H1 (cell line): ENCODE measurements around the gene GLYATL3. TPM values are rescaled to one million over a fixed set of nuclear protein-coding genes. Genes with fewer than 3 reads are reported as not detected.
A peak's percentile ranks its signal among the peaks of the same experiment; 100 is the strongest.

Source experiments
- CTCF ChIA-PET: fragments of 300-600 bp; sonication (Branson Sonifier 250); formaldehyde crosslinking; loops from one replicate; lab custom pipeline; 2021; ENCODE audit not compliant: partially characterized antibody; lab: Charles Lee
- POLR2A ChIA-PET: fragments of 300-600 bp; sonication (Branson Sonifier 250); formaldehyde crosslinking; loops from one replicate; lab custom pipeline; 2021; ENCODE audit warnings: inconsistent platforms; ENCODE audit not compliant: partially characterized antibody; lab: Charles Lee
- DNase-seq, 2 experiments: peaks; one replicate each; pipeline versions ENCODE4 v3.0.0 to v3.0.0-alpha.2; 2010 to 2022; ENCODE audit warnings: low spot score in 2 of 2, low read depth in 1 of 2, mixed read lengths in 1 of 2
- FAIRE-seq: peaks from 2 replicates; lab custom pipeline; 2011; peaks lifted over from hg19 to GRCh38; lab: Jason Lieb, UNC
- H2AFZ ChIP-seq: 2 replicates; pipeline ENCODE4 v1.8.1; 2012; ENCODE audit warnings: low read length, inconsistent platforms
- H2AK5ac ChIP-seq: 2 replicates; pipeline ENCODE4 v1.6.1; 2013; ENCODE audit warnings: low read depth, low read length
- H2BK120ac ChIP-seq: replicated peaks from 2 replicates; pipeline ENCODE3; 2013; ENCODE audit warnings: low read depth, low read length, inconsistent platforms
- H2BK12ac ChIP-seq: 2 replicates; pipeline ENCODE4 v1.6.1; 2013; ENCODE audit warnings: low read depth, low read length
- H2BK15ac ChIP-seq: 2 replicates; pipeline ENCODE4 v1.6.1; 2013; ENCODE audit warnings: low read length
- H2BK20ac ChIP-seq: 2 replicates; pipeline ENCODE4 v1.6.1; 2013; ENCODE audit warnings: low read length
- H2BK5ac ChIP-seq: 2 replicates; pipeline ENCODE4 v1.6.1; 2013; ENCODE audit warnings: low read depth, low read length
- H3K14ac ChIP-seq: 2 replicates; pipeline ENCODE4 v1.6.1; 2013; ENCODE audit warnings: inconsistent platforms; ENCODE audit not compliant: insufficient read length
- H3K18ac ChIP-seq: 2 replicates; pipeline ENCODE4 v1.6.1; 2013; ENCODE audit warnings: low read length; ENCODE audit errors: extremely low read depth
- H3K23ac ChIP-seq: 2 replicates; pipeline ENCODE4 v1.6.1; 2013; ENCODE audit warnings: inconsistent platforms; ENCODE audit not compliant: insufficient read length
- H3K23me2 ChIP-seq: 2 replicates; pipeline ENCODE4 v1.6.1; 2013; ENCODE audit warnings: low read depth, low read length
- H3K27ac ChIP-seq: 2 replicates; pipeline ENCODE4 v1.6.1; 2011; ENCODE audit warnings: low read depth, low read length, inconsistent platforms
- H3K27me3 ChIP-seq, 4 experiments: replicated peaks in 1 of 4; 1 replicate in 1 of 4; 2 replicates in 3 of 4; pipeline versions ENCODE4 v1.6.1 to v1.8.1; 2011 to 2013; ENCODE audit warnings: low read length in 3 of 4, mild to moderate bottlenecking in 3 of 4, inconsistent platforms in 2 of 4, mixed read lengths in 2 of 4, moderate library complexity in 1 of 4; ENCODE audit not compliant: control insufficient read depth in 3 of 4, insufficient read depth in 3 of 4; ENCODE audit errors: extremely low read depth in 1 of 4
- H3K36me3 ChIP-seq, 4 experiments: 2 replicates each; pipeline versions ENCODE4 v1.6.1 to v1.8.1; 2011 to 2013; ENCODE audit warnings: mild to moderate bottlenecking in 4 of 4, low read length in 3 of 4, moderate library complexity in 2 of 4, control low read depth in 1 of 4, inconsistent platforms in 1 of 4; ENCODE audit not compliant: insufficient read depth in 4 of 4, control insufficient read depth in 2 of 4
- H3K4ac ChIP-seq: replicated peaks from 2 replicates; pipeline ENCODE3; 2013; ENCODE audit warnings: low read length, low read depth, mixed read lengths, inconsistent platforms; ENCODE audit not compliant: insufficient read length
- H3K4me1 ChIP-seq, 4 experiments: replicated peaks in 1 of 4; 1 replicate in 1 of 4; 2 replicates in 3 of 4; pipeline versions ENCODE4 v1.6.1 to v1.8.1; 2011 to 2013; ENCODE audit warnings: low read length in 3 of 4, inconsistent platforms in 2 of 4, mixed read lengths in 1 of 4; ENCODE audit not compliant: insufficient read depth in 4 of 4, control insufficient read depth in 3 of 4
- H3K4me2 ChIP-seq, 2 experiments: 2 replicates each; pipeline versions ENCODE4 v1.6.1 to v1.8.1; 2011 to 2013; ENCODE audit warnings: low read depth in 2 of 2, low read length in 2 of 2, control low read depth in 1 of 2, inconsistent platforms in 1 of 2, mild to moderate bottlenecking in 1 of 2; ENCODE audit not compliant: insufficient read depth in 1 of 2
- H3K4me3 ChIP-seq, 4 experiments: fragments of 200-600, 300-600 bp in 1 of 4; sonication (generic), shearing (Covaris generic), sonication (Bioruptor Twin) in 1 of 4; 2 replicates each; pipeline versions ENCODE4 v1.5.1 to v1.8.1; 2011 to 2016; ENCODE audit warnings: low read length in 4 of 4, low read depth in 3 of 4, control low read depth in 2 of 4, inconsistent platforms in 2 of 4, mild to moderate bottlenecking in 2 of 4, mixed read lengths in 1 of 4, moderate library complexity in 1 of 4; ENCODE audit not compliant: insufficient read depth in 2 of 4; ENCODE audit errors: extremely low read depth in 1 of 4
- H3K56ac ChIP-seq: replicated peaks from 2 replicates; pipeline ENCODE3; 2013; ENCODE audit warnings: low read depth, mild to moderate bottlenecking, mixed read lengths, low read length, inconsistent platforms; ENCODE audit not compliant: insufficient read length
- H3K79me1 ChIP-seq: 2 replicates; pipeline ENCODE4 v1.6.1; 2013; ENCODE audit warnings: low read depth, low read length, control low read depth
- H3K79me2 ChIP-seq, 2 experiments: 2 replicates each; pipeline versions ENCODE4 v1.6.1 to v1.8.1; 2012 to 2013; ENCODE audit warnings: low read length in 2 of 2, mild to moderate bottlenecking in 2 of 2, inconsistent platforms in 1 of 2; ENCODE audit not compliant: insufficient read depth in 2 of 2, control insufficient read depth in 1 of 2
- H3K9ac ChIP-seq, 4 experiments: replicated peaks in 1 of 4; 1 replicate in 1 of 4; 2 replicates in 3 of 4; pipeline versions ENCODE4 v1.6.1 to v1.8.1; 2011 to 2013; ENCODE audit warnings: low read depth in 3 of 4, low read length in 3 of 4, control low read depth in 2 of 4, mild to moderate bottlenecking in 2 of 4, moderate library complexity in 2 of 4, inconsistent platforms in 1 of 4; ENCODE audit errors: extremely low read depth in 1 of 4
- H3K9me3 ChIP-seq, 2 experiments: 2 replicates each; pipeline versions ENCODE4 v1.6.1 to v1.8.1; 2012 to 2013; ENCODE audit warnings: mild to moderate bottlenecking in 2 of 2, moderate library complexity in 2 of 2, control low read depth in 1 of 2, inconsistent platforms in 1 of 2, low read depth in 1 of 2, low read length in 1 of 2, mixed read lengths in 1 of 2; ENCODE audit not compliant: insufficient read depth in 2 of 2
- H4K20me1 ChIP-seq, 2 experiments: replicated peaks in 1 of 2; 2 replicates each; pipeline versions ENCODE3 to v1.8.1; 2011 to 2013; ENCODE audit warnings: inconsistent platforms in 2 of 2, low read length in 2 of 2, mild to moderate bottlenecking in 1 of 2; ENCODE audit not compliant: insufficient read depth in 2 of 2, control insufficient read depth in 1 of 2
- H4K5ac ChIP-seq: 2 replicates; pipeline ENCODE4 v1.6.1; 2013; ENCODE audit warnings: low read length, low read depth, mixed read lengths, inconsistent platforms; ENCODE audit not compliant: insufficient read length
- H4K8ac ChIP-seq: 2 replicates; pipeline ENCODE4 v1.8.0; 2013; ENCODE audit warnings: mild to moderate bottlenecking, moderate library complexity, low read length, inconsistent platforms; ENCODE audit not compliant: insufficient read depth; ENCODE audit errors: extremely low read depth
- H4K91ac ChIP-seq: replicated peaks from 2 replicates; pipeline ENCODE3; 2013; ENCODE audit warnings: low read length, mixed read lengths, inconsistent platforms; ENCODE audit not compliant: insufficient read length
- CHD2 ChIP-seq: IDR thresholded peaks from 2 replicates; pipeline ENCODE4 v1.6.1; 2012; ENCODE audit warnings: low read length, improper control_type of control experiment
- E2F6 ChIP-seq: IDR thresholded peaks from 2 replicates; pipeline ENCODE4 v1.6.1; 2012; ENCODE audit warnings: inconsistent platforms
- EP300 ChIP-seq, 2 experiments: IDR thresholded peaks; 1 replicate in 1 of 2; 2 replicates in 1 of 2; pipeline ENCODE4 v1.6.1; 2011 to 2012; ENCODE audit warnings: low read depth in 2 of 2, low read length in 2 of 2, mild to moderate bottlenecking in 2 of 2, borderline replicate concordance in 1 of 2, inconsistent platforms in 1 of 2, moderate library complexity in 1 of 2
- HDAC2 ChIP-seq, 2 experiments: fragments of 300-600 bp in 1 of 2; sonication (generic) in 1 of 2; IDR thresholded peaks; 2 replicates each; pipeline ENCODE4 v1.6.1; 2011 to 2012; ENCODE audit warnings: low read depth in 2 of 2, low read length in 2 of 2, mild to moderate bottlenecking in 2 of 2, moderate library complexity in 2 of 2, borderline replicate concordance in 1 of 2, inconsistent platforms in 1 of 2
- KDM5A ChIP-seq: fragments of 200-600 bp; IDR thresholded peaks from 2 replicates; pipeline ENCODE4 v1.7.1; 2012; ENCODE audit warnings: mild to moderate bottlenecking, low read length, inconsistent platforms, mixed read lengths
- MAX ChIP-seq: IDR thresholded peaks from 2 replicates; pipeline ENCODE4 v1.6.1; 2012; ENCODE audit warnings: inconsistent platforms
- SAP30 ChIP-seq: fragments of 300-600 bp; sonication (generic); IDR thresholded peaks from 2 replicates; pipeline ENCODE4 v1.7.1; 2012; ENCODE audit warnings: low read length, moderate library complexity, mild to moderate bottlenecking, inconsistent platforms; ENCODE audit not compliant: insufficient read depth, insufficient replicate concordance
- SIRT6 ChIP-seq: IDR thresholded peaks from one replicate; pipeline ENCODE4 v1.7.1; 2012; ENCODE audit warnings: low read length, inconsistent platforms
- WGBS, 2 experiments: shearing (Covaris generic) in 1 of 2; methylation state at CpG; one replicate each; pipeline versions ENCODE4 v1.1.6 to v1.1.7; 2013 to 2015; ENCODE audit warnings: low lambda C conversion rate in 2 of 2, mixed read lengths in 2 of 2, inconsistent platforms in 1 of 2, low coverage in 1 of 2, missing lambda C conversion rate in 1 of 2; ENCODE audit not compliant: insufficient replicate concordance in 2 of 2, insufficient coverage in 1 of 2, insufficient read length in 1 of 2; ENCODE audit errors: extremely low coverage in 1 of 2, missing lambda C conversion rate in 1 of 2; 5-methylcytosine and 5-hydroxymethylcytosine counted together
- polyA plus RNA-seq, 7 experiments: library from polyadenylated mRNA; depleted of rRNA in 3 of 7; stranded (reverse) in 5 of 7; unstranded in 2 of 7; fragments of >200 nt in 5 of 7; fragments of 200-250 nt in 2 of 7; gene quantifications; 1 replicate in 5 of 7; 2 replicates in 1 of 7; 4 replicates in 1 of 7; pipeline versions ENCODE4 v1.2.1 to v1.2.3, GENCODE V29; 2011 to 2013; ENCODE audit warnings: missing spikeins in 2 of 7, mixed read lengths in 2 of 7
- total RNA-seq: library from RNA; stranded (reverse); fragmentation: NEBNext Ultra II Directional; extraction: Animal tissue kit (Norgen Biotek cat#: 25700); gene quantifications from 2 replicates; pipeline ENCODE4 v1.2.1, GENCODE V29; 2021

The GLYATL3 gene
- total and polyA plus RNA-seq, 2 of the 8 experiments (the other 6 are each of a cell fraction or from before 2014, with no cell fraction given): not detected

- peak overlapping the region; percentile 86 for H2BK5ac ChIP-seq
- peaks cover 4 to 25% (median 9%) of the 10 kb centered on the region in 4 experiments for H3K4me1 ChIP-seq
- peaks cover 0 to 6% (median 0%) of the 10 kb centered on the region in 4 experiments; a peak in 3 of 7 replicates for H3K27me3 ChIP-seq
- H3K4me3 ChIP-seq: peak overlapping the region; percentile 69 to 97 (median 79)
- peaks cover 15% of the 10 kb centered on the region for H3K23me2 ChIP-seq
- peak overlapping the region; percentile 72; the same call in 1 of the 2 replicates for H2BK15ac ChIP-seq
- H3K27ac ChIP-seq: peak overlapping the region; percentile 76
- FAIRE-seq (peak; percentile 62), DNase-seq (peak; percentile 51 to 73)
- H3K4ac ChIP-seq: peak overlapping the region; percentile 80
- WGBS, 2 experiments: 1% methylated on average over 38 of the region's 38 CpGs; no CpG with 5 or more reads in 1 of the 2 experiments
- peak overlapping the region; percentile 71 to 93 (median 87) for H3K9ac ChIP-seq
- H3K36me3 ChIP-seq: peaks cover 0 to 41% (median 4%) of the 10 kb centered on the region in 4 experiments; a peak in 4 of 8 replicates
- H3K79me1 ChIP-seq: no peaks in the 10 kb centered on the region
- peaks cover 0 to 2% of the 10 kb centered on the region in 2 experiments for H4K20me1 ChIP-seq
- no peak overlapping the region for H2AFZ ChIP-seq
- H3K79me2 ChIP-seq: peaks cover 0 to 20% of the 10 kb centered on the region in 2 experiments; a peak in 2 of 4 replicates
- POLR2A ChIA-PET: interaction anchor here (1.2 to 1.6 kb wide), 2 partner anchors 11 to 89 kb away, joined by 3 read pairs; no protein-coding TSS in a partner anchor
- peak overlapping the region; percentile 42 for H3K56ac ChIP-seq
- peak overlapping the region; percentile 87 to 95 for H3K4me2 ChIP-seq
- peak overlapping the region; percentile 78 for H4K91ac ChIP-seq
- CTCF ChIA-PET: interaction anchor here (0.6 to 5.4 kb wide), 7 partner anchors 13 to 341 kb away, joined by 3 to 41 read pairs (median 7); no protein-coding TSS in a partner anchor
- H3K18ac ChIP-seq: peak overlapping the region; percentile 98
- H2BK12ac ChIP-seq: peak overlapping the region; percentile 100
- H4K5ac ChIP-seq: peak overlapping the region; percentile 92
- peak overlapping the region; percentile 99 for H2BK120ac ChIP-seq
- H4K8ac ChIP-seq: peak overlapping the region; percentile 91; the same call in 1 of the 2 replicates
- H2AK5ac ChIP-seq: peak overlapping the region; percentile 90; the same call in 1 of the 2 replicates
- no peaks in the 10 kb centered on the region for H3K9me3 ChIP-seq
- H3K23ac ChIP-seq: no peak overlapping the region
- peak overlapping the region; percentile 97; the same call in 1 of the 2 replicates for H2BK20ac ChIP-seq
- H3K14ac ChIP-seq: peak overlapping the region; percentile 96
- no peak for TF ChIP-seq CHD2
- no peak; the same call in 1 of the 2 replicates for TF ChIP-seq MAX
- 0 out of 3 replicates have a peak, but pooled peaks of 1 of the 2 experiments have one; percentile 22 for TF ChIP-seq EP300 (IDR thresholded peaks at IDR 0.05; ENCODE audit: borderline replicate concordance in 1 of 2, low read depth in 2 of 2, low read length in 2 of 2)
- TF ChIP-seq SIRT6: no peak
- no peak for TF ChIP-seq KDM5A
- TF ChIP-seq HDAC2 (IDR thresholded peaks at IDR 0.05; ENCODE audit: borderline replicate concordance in 1 of 2, low read depth in 2 of 2, low read length in 2 of 2): 0 out of 4 replicates have a peak, but pooled peaks of 1 of the 2 experiments have one; percentile 45
- TF ChIP-seq SAP30: no peak
- no peak for TF ChIP-seq E2F6
These were observed 51.5 kb downstream of the GLYATL3 start for GRCh38 chr6:49551078-49551865.
